Type B pancreatic cell (in vitro differentiated cells): ENCODE measurements around the gene REV3L. TPM values are rescaled to one million over a fixed set of nuclear protein-coding genes. Genes with fewer than 3 reads are reported as not detected.

Source experiments
- DNase-seq: peaks from one replicate; pipeline ENCODE4 v3.0.0; 2021; ENCODE audit warnings: mixed read lengths; ENCODE audit not compliant: unreplicated experiment; ENCODE audit errors: extremely low spot score
- H3K27ac Mint-ChIP-seq: 2 replicates; pipeline ENCODE4 v1.8.0; 2021; ENCODE audit warnings: mild to moderate bottlenecking, mixed read lengths
- H3K27me3 Mint-ChIP-seq: 2 replicates; pipeline ENCODE4 v1.8.0; 2021; ENCODE audit warnings: mixed read lengths
- H3K36me3 Mint-ChIP-seq: 2 replicates; pipeline ENCODE4 v1.8.0; 2021; ENCODE audit warnings: mixed read lengths
- H3K4me1 Mint-ChIP-seq: one replicate; pipeline ENCODE4 v1.8.0; 2021; ENCODE audit warnings: mixed read lengths; ENCODE audit not compliant: unreplicated experiment
- H3K4me3 Mint-ChIP-seq: 2 replicates; pipeline ENCODE4 v1.8.0; 2021; ENCODE audit warnings: mild to moderate bottlenecking, mixed read lengths
- H3K9me3 Mint-ChIP-seq: 2 replicates; pipeline ENCODE4 v1.8.0; 2021; ENCODE audit warnings: mixed read lengths
- total RNA-seq: library from RNA; stranded (reverse); gene quantifications from 2 replicates; pipeline ENCODE4 v1.2.1, GENCODE V29; 2021; ENCODE audit warnings: low replicate concordance
- TF ChIP-seq, protein P1 (sequence below): fragments of 200-600 bp; sonication (generic); conservative IDR thresholded peaks from 2 replicates; pipeline ENCODE4 v1.5.0; 2021; ENCODE audit warnings: antibody characterized with exemption, mild to moderate bottlenecking

REV3L gene
- total RNA-seq, 1 donor from 2014 or later: 34.4 TPM

DNA sequence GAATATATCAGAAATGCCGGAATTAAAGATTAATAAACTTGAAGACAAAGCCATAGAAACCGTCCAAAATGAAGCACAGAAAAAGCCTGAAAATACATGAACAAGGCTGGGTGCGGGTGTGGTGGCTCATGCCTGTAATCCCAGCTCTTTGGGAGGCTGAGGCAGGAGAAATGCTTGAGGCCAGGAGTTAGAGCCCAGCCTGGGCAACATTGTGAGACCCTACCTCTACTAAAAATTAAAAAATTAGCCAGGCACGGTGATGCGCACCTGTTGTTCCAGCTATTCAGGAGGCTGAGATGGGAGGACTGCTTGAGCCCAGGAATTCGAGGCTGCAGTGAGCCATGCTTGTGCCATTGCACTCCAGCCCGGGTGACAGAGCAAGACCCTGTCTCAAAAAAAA lies 32.9 kb downstream of the REV3L start:
- Mint-ChIP-seq H3K27ac (no peak overlapping the region), H3K4me3 (no peak overlapping the region), H3K4me1 (peaks cover 11% of the 10 kb centered on the region), H3K27me3 (no peaks in the 10 kb centered on the region), H3K36me3 (peaks cover 27% of the 10 kb centered on the region), H3K9me3 (no peaks in the 10 kb centered on the region)
- no peak for DNase-seq
- TF ChIP-seq, protein P1, sequence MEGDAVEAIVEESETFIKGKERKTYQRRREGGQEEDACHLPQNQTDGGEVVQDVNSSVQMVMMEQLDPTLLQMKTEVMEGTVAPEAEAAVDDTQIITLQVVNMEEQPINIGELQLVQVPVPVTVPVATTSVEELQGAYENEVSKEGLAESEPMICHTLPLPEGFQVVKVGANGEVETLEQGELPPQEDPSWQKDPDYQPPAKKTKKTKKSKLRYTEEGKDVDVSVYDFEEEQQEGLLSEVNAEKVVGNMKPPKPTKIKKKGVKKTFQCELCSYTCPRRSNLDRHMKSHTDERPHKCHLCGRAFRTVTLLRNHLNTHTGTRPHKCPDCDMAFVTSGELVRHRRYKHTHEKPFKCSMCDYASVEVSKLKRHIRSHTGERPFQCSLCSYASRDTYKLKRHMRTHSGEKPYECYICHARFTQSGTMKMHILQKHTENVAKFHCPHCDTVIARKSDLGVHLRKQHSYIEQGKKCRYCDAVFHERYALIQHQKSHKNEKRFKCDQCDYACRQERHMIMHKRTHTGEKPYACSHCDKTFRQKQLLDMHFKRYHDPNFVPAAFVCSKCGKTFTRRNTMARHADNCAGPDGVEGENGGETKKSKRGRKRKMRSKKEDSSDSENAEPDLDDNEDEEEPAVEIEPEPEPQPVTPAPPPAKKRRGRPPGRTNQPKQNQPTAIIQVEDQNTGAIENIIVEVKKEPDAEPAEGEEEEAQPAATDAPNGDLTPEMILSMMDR: no peak

DNA sequence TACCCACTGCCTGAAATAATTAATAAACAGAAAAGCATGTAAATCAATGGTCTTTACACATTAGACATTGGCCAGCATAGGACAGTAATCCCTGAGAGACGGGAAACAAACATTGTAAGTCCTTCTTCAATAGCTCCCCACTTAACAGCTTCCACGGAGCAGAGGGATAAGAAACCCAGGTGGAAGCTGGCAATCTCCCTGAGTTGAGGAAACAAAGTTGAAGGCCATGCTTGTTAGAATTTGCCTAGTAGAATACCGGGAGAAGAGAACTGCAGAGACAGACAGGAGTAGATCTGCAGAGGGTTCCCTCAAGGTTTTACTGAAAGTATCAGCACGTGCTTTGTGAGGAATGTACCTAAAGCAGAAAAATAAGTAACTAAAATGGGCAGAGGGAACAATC lies 33.9 kb downstream of the REV3L start:
- H3K27me3 Mint-ChIP-seq: no peaks in the 10 kb centered on the region
- no peak overlapping the region for H3K4me3 Mint-ChIP-seq
- peaks cover 8% of the 10 kb centered on the region for H3K9me3 Mint-ChIP-seq
- TF ChIP-seq, protein P1: no peak
- H3K36me3 Mint-ChIP-seq: peaks cover 21% of the 10 kb centered on the region
- H3K27ac Mint-ChIP-seq: no peak overlapping the region
- peaks cover 16% of the 10 kb centered on the region for H3K4me1 Mint-ChIP-seq
- no peak for DNase-seq

DNA sequence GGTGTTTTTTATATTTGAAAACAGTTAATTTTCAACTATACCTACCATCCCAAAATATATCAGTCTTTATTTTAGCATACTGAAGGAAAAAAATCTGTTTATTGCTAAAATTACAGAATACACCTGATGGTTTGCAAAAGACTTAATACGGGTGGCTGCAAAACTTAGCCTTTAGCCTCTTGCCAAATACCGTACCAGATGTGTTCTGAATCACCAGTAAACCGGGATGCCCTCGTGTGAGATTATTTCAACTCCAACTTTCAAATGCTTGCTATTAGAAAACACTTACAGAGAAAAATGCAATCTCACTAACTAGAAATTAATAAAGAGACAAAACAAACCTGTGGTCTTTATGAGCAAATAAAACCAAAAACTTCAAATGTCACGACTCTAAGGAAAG lies 36.0 kb downstream of the REV3L start:
- Mint-ChIP-seq H3K4me1 (peaks cover 16% of the 10 kb centered on the region), H3K36me3 (peaks cover 21% of the 10 kb centered on the region), H3K9me3 (peaks cover 13% of the 10 kb centered on the region), H3K27ac (no peak overlapping the region), H3K4me3 (no peak overlapping the region), H3K27me3 (no peaks in the 10 kb centered on the region)
- no peak for DNase-seq
- TF ChIP-seq, protein P1: no peak

DNA sequence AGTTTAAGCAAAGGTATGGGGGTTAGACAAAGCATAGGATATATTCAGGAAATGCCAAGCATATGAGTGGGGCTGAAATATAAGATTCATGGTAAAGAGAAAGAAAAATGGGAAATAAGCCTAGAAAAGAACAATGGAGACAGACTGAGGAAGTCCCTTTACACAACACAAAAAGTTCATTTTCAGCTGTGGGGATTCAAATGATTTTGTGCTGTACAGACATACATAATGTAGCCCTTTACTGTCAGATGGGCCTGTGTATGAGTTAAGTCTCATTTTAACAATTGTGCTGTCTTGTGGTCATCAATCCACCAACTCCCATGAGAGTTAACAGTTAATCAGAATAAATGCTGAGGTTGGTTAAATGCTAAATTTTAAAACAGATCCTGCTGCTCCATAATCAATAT lies 37.2 kb downstream of the REV3L start:
- Mint-ChIP-seq H3K4me3 (no peak overlapping the region), H3K27ac (no peak overlapping the region), H3K4me1 (peaks cover 16% of the 10 kb centered on the region), H3K9me3 (peaks cover 13% of the 10 kb centered on the region), H3K27me3 (no peaks in the 10 kb centered on the region), H3K36me3 (peaks cover 24% of the 10 kb centered on the region)
- TF ChIP-seq, protein P1: no peak
- DNase-seq: no peak

DNA sequence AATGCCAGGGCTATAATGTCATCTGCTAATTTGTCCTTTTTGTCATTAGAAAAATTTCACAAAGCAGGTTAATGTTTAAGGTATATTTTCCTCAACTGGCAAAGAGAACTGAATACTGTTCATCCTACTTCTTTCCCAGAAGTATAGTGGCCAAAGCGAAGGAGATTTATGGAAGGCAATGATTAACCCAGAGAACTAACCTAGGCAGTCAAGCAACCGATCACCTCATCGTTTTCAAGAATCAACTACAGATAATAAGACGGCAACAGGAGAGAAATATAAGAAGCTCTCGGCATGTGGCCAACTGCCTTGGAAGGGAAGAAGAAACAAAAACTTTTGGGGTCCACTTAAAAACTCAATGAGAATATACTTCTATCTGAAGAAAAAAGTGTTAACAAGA lies 38.2 kb downstream of the REV3L start:
- no peak overlapping the region for H3K4me3 Mint-ChIP-seq
- peaks cover 18% of the 10 kb centered on the region for H3K36me3 Mint-ChIP-seq
- H3K9me3 Mint-ChIP-seq: peaks cover 13% of the 10 kb centered on the region
- H3K27me3 Mint-ChIP-seq: no peaks in the 10 kb centered on the region
- H3K4me1 Mint-ChIP-seq: peaks cover 16% of the 10 kb centered on the region
- DNase-seq: no peak
- TF ChIP-seq, protein P1: no peak
- H3K27ac Mint-ChIP-seq: no peak overlapping the region

DNA sequence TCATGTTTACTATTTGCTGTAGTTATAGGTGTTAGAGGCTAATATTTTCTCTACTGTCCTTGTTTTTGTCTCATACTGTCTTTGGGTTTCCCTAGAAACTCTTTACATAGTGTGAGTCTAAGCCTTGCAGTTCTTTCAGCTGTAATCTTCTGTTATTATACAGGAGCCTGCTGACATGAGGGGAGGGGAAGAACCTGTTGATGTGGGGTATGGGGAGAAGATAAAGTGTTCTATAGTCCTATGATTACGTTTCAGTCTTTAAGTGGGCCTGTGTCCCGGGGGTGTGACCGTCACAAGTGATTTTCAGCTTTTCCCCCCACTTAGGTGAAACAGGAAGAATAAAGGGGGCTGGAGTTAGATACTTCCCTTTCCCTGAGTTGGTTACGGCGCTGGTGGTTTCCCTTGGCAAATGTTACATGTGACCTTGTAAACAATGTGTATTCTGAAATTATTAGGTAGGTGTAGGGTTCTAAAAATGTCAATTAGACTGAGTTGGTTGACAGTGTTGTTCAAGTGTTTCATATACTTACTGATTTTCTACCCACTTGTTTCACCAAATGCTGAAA lies 41.3 kb downstream of the REV3L start:
- H3K27me3 Mint-ChIP-seq: no peaks in the 10 kb centered on the region
- H3K27ac Mint-ChIP-seq: no peak overlapping the region
- DNase-seq: no peak
- H3K9me3 Mint-ChIP-seq: peaks cover 13% of the 10 kb centered on the region
- peaks cover 12% of the 10 kb centered on the region for H3K4me1 Mint-ChIP-seq
- no peak overlapping the region for H3K4me3 Mint-ChIP-seq
- TF ChIP-seq, protein P1: no peak
- peaks cover 19% of the 10 kb centered on the region for H3K36me3 Mint-ChIP-seq
